GM19452 (cell line): ENCODE results near the gene MROH8.
"Not testable (repeated sequence)": the region's sequence is repeated elsewhere in the genome, so short reads cannot be mapped to it uniquely, and the experiment has no call there.

ENCODE experiments used
- ATAC-seq: cut with Tn5 transposase; IDR thresholded peaks from one replicate; pipeline ENCODE4 v1.9.1; 2021; ENCODE audit not compliant: unreplicated experiment

The MROH8 gene

DNA sequence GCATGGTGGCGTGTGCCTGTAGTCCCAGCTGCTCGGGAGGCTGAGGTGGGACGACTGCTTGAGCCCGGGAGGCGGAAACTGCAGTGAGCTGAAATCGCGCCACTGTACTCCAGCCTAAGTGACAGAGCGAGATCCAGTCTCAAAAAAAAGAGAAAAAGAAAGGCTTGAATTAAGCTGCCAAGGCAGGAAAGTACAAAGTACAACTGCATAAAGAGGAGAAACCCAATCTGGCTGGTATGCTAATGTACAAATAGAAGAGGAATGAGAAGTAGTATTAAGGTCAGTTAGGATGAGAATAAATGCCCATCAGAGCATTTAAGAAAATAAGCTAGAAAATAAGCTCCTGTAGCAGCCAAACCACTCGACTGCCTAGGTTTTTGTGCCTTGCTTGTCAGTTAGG is 23.4 kb downstream of the MROH8 start:
- no peak for ATAC-seq

DNA sequence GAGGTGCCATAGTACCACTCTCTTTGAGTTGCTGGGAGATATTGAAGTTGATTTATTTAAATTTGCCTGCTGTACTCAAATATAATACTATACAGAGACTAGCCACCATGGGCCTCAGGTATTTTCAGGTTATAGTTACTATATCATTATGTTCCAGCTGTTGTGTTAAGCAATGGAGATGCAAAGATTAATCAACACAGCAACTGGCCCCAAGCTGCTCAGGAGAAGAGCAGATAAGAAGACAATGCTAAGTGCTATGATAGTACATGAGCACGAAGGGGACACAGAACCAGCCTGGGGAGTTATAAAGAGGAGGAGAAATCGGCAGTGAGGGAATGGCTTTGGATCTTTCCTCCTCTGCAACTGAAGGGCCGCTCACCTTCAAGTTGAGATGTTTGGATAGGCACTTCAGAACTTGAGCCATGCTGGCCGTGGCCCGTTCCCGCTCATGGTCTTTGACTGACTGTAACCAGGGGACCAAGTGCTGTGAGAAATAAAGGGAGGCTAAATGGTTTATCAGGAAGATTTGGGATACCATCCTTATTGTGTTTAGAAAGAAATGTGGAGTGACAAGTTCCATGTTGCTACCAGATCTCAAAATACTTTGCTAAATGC is 24.6 kb downstream of the MROH8 start:
- no peak for ATAC-seq

DNA sequence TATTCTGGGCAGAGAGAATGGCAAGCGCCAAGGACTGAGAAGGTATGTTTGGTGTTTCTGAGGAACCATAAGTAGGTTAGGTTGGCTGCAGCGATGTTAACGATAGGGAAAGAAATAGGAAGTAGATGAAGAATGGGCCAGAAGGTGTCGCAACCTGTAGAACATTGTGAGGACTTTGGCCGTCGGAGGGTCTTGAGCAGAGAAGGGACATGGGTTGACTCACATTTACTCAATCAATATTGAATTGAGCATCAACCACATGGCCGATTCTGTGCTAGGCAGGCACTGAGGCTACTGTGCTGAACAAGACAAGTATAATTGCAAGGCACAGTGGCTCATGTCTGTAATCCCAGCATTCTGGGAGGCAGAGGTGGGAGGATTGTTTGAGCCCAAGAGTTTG is 27.1 kb downstream of the MROH8 start:
- no peak for ATAC-seq

DNA sequence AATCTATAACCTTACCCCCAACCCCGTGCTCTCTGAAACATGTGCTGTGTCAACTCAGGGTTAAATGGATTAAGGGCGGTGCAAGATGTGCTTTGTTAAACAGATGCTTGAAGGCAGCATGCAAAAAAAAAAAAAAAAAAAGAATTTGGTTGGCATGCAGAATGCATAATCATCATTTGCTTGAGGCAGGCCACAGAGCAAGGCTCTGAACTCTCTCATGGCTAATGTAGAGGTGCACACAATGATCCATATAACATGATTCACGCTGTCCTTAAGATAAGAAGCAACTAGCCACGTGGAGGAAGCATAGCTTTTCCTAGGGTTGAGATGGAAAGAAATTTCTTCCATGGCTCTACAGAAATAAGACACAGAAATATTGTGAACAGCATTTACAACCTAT is 27.8 kb downstream of the MROH8 start:
- no peak for ATAC-seq

DNA sequence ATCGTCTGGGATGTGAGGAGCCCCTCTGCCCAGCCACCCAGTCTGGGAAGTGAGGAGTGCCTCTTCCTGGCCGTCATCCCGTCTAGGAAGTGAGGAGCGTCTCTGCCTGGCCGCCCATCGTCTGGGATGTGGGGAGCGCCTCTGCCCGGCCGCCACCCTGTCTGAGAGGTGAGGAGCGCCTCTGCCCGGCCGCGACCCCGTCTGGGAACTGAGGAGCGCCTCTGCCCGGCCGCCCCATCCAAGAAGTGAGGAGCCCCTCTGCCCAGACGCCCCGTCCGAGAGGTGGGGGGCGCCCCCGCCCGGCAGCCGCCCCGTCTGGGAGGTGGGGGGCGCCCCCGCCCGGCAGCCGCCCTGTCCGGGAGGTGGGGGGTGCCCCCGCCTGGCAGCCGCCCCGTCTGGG is 28.5 kb downstream of the MROH8 start:
- ATAC-seq = not testable (repeated sequence)

DNA sequence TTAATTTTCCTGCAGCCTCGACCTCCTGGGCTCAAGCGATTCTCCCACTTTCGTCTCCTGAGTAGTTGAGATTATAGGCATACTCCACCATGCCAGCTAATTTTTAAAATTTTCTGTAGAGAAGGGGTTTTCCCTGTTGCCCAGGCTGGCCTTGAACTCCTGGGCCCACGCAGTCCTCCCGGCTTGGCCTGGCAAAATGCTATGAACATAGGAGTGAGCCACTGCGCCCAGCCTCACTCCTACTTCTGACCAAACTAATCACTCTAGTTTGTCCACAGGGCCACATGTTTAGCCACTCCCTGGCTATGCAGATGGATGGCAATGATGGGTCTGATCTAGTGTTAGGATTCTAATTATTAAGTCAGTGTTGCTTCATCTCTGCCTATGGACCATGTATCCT is 32.1 kb downstream of the MROH8 start:
- no peak for ATAC-seq

DNA sequence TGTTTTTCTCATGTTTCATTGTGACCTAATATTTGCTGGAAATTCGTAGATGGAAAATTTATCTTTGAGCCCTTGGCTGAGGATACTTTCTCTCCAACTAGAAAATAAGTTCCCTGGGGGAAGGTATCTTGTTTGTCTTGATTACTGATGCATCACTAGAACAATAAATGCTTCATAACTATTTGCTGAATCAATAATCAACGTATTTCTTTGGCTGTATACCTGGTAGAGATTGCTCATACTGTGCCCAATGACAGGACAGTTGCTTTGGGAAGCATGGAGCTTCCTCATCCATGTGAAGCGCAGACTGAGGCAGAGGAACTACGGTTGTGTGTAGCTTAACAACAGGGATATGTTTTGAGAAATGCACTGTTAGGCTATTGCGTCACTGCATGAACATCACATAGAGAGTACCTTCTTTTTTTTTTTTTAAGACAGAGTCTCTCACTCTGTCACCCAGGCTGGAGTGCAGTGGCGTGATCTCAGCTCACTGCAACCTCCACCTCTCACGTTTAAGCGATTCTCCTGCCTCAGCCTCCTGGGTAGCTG is 34.4 kb downstream of the MROH8 start:
- no peak for ATAC-seq

DNA sequence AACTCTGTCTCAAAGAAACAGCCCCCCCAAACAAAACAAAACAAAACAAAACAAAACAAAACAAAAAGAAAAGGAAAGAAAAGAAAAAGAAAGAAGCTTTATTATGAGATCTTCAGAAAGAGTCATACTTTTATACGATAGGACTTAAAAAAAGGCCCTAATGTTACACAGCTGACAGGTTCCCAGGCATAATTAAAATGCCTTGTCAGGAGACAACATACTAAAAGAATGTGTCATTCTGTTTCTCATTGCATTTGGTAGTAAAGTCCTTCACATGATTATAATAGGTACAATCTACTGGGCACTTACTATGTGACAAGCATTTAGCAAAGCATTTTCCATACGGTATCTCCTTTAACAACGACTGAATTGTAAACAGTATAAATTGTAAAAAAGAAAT is 36.6 kb downstream of the MROH8 start:
- no peak for ATAC-seq

DNA sequence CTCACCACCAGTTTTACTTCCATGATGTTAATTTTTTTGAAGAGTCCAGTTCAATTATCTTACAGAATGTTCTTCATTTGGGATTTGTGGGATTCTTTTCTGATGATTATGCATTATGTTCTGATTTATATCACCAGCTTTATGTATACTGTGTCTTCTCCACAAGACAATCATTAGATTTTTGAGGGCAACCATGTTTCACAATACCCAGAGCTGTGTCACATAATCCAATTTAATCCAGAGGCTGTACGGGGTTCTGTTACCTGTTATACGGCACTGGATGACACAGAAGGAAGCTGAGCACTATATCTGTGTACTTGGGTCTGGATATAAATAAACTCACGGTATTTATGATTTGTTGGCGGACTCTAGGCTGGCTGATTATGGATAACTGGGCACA is 41.8 kb downstream of the MROH8 start:
- ATAC-seq = no peak

DNA sequence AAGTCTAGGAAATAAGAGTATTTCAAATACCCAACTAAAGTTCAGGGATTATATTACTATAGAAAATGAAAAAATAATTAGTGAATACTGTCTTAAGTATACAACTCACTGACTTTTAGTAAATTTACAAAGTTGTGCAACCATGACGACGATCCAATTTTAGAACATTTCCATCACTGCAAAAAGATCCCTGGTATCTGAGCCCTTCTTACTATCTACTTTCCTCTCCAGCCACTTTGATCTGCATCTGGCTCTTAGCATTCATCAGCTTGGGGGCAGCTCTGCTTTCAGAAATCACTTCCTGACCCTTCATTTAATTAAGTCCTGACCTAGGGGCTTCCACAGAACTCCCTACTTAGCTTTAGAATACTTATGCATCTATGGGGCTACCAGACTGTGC is 45.4 kb downstream of the MROH8 start:
- no peak for ATAC-seq

DNA sequence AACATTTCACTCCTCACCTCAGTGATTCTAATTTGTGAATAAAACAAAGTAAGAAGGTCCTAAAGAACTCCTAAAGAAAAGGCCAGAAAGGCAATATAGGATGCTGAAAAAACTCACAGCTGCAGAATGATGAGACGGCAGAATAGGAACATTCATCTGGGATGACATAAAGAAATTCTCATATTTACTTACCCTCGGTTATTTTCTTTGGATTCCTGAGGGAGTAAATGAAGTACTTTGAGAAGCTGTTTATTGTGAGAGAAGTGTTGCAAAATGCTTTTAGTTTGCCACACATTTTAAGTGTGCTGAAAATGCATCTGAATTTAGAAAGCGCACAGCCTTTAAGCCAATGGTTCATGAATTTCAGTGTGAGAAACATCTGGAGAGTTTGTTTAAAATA is 47.9 kb downstream of the MROH8 start:
- no peak for ATAC-seq

DNA sequence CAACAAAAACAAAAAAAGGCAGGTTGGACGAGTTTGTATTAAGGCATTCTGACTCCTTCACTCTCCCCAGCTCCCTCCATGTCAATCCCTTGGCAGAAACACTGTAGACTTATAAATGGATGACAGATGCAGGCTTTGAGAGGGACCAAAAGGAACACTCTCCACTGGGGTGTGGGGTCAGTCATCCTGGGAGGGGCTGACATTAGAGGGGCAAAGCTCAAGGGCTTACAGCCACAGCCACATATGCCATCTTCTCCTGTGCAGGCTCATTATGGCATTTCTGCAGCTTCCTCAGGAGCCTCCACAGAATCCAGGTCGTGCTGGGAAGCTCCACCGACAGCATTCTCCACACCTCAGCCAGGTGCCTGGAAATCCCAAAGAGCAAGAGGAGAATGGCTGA is 50.5 kb downstream of the MROH8 start:
- no peak for ATAC-seq

DNA sequence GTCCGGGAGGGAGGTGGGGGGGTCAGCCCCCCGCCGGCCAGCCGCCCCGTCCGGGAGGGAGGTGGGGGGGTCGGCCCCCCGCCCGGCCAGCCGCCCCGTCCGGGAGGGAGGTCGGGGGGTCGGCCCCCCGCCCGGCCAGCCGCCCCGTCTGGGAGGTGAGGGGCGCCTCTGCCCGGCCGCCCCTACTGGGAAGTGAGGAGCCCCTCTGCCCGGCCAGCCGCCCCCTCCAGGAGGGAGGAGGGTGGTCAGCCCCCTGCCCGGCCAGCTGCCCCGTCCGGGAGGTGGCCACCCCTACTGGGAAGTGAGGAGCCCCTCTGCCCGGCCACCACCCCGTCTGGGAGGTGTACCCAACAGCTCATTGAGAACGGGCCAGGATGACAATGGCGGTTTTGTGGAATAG is 53.1 kb downstream of the MROH8 start:
- not testable (repeated sequence) for ATAC-seq

DNA sequence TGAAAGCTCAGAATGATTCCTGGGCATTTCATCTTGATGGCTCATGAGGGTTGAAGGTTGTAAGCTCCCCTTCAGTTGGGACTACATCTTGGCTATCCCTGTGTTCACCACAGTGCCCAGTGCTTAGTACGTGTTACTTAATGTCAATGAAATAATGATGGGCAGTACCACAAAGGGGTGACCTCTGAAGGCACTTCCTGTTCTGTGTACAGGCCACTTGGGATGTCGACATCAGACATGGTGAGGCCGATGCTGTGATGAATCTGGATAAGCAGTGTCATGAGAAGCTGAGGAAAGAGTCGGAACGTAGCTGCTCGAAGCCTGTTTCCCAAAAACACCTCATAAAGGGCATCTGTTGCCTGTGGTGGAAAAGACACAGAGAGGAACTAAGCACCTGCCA is 55.9 kb downstream of the MROH8 start:
- no peak for ATAC-seq

DNA sequence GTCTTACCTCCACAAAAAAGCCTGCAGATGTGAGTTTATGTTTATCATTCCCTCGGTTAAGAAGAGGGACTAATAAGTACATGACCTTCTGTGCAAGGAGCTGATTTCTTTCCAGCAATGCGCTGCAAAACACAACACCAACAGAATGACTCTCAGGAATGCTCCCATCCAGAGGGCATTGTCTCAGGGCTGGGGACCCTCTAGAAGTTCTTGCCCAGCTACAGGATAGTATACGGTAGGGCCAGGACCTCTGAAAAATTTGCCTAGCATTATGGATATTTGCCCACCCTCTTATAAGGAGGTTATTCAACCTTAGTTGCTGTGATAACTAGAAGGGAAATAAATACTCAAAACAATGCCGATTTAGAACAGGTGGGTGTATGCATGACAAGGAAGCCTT is 58.9 kb downstream of the MROH8 start:
- no peak for ATAC-seq

DNA sequence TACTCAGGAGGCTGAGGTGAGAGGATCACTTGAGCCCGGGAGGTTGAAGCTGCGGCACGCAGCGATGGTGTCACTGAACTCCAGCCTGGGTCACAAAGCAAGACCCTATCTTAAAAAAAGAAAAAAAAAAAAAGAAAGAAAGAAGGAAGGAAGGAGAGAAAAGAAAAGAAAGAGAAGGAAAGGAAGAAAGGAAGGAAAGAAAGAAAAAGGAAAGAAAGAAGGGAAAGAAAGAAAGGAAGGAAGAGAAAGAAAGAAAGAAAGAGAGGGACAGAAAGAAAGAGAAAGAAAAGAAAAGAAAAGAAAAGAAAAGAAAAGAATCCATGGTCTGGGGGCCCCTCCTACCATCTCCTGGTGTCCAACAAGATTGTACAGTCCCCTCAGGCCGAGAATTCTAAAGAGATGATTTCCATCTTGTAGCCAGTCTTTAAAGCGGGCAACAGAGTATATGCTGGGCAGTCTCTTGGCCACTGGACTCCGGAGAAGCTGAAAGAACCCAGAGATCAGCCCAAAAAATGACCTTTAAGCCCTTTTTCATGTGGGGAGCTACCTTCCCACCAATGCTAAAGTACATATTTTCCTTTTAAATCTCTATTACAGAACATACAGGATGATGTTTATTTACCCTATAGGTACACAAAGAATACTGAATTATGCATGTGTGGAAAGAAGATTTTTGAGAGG is 59.9 kb downstream of the MROH8 start:
- ATAC-seq = no peak

DNA sequence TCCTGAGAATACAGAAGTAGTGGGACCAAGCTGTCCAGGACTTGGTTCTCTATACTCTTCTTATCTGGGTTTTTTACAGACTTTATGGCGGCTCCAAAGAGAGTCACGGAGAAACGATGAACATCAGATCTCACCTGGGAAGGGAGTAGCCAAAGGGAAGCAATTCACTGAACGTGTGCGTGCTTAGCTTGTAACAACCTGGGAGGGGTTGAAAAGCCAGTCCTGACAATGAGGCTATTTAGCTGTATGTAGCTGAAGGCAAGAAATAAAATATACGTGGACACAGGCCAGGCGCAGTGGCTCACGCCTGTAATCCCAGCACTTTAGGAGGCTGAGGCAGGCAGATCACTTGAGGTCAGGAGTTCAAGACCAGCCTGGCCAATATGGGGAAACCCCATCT is 65.3 kb downstream of the MROH8 start:
- no peak for ATAC-seq

DNA sequence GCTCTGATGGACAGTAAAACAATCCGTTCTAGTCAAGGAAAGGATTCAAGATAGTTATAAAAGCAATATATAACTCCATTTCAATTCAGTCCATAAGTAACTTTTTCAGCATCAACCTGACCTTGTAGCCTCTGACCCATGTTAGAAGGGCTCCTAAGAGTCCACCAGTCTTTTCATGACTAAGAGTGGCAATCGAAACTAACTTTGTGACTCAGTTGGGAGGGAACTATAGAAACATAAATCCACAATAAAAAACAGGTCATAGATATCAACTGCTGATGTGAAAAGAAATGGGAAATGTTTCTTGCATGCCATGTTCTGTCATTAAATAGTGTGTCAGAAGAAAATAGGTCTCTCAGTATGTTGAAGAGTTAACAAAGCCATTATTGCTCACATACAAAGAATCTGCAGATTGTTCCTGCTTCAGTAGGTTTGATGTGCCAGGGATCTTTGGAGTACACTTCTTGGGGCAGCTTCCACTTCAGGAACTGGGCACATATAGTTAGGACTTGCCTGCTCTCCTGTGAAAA is 67.4 kb downstream of the MROH8 start:
- no peak for ATAC-seq

DNA sequence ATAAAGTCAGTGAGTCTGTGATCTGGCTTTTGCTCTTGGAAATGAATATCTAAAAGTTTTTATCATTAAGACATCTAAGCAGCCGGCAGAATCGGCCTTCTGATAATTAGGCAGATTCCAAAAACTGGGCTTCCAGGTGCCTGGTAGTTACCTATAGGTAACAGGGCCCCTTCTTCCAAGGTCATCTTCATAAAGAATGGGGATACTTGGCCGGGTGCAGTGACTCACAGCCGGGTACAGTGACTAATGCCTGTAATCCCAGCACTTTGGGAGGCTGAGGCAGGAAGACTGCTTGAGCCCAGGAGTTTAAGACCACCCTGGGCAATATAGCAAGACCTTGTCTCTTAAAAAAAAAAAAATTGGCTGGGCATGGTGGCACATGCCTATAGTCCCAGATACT is 70.7 kb downstream of the MROH8 start:
- no peak for ATAC-seq

DNA sequence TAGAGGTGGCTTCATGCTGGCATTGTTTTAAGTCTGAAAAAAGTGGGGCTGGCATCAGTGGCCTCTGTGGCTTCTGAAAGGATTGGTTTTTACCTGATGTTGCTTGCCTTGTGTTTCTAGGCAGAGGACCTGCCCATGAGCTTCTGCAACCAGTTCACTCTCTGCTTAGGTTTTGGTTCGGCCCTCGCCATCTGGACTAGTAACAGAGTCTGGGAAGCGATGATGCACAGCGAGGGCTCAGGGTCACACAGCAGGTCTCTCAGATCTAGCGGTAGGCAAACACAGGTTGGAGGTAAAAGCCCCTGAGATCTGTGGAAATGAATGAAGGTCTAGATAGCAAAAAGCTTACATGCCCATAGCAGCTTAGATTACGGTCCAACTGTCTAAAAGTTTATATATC is 76.8 kb downstream of the MROH8 start:
- no peak for ATAC-seq

DNA sequence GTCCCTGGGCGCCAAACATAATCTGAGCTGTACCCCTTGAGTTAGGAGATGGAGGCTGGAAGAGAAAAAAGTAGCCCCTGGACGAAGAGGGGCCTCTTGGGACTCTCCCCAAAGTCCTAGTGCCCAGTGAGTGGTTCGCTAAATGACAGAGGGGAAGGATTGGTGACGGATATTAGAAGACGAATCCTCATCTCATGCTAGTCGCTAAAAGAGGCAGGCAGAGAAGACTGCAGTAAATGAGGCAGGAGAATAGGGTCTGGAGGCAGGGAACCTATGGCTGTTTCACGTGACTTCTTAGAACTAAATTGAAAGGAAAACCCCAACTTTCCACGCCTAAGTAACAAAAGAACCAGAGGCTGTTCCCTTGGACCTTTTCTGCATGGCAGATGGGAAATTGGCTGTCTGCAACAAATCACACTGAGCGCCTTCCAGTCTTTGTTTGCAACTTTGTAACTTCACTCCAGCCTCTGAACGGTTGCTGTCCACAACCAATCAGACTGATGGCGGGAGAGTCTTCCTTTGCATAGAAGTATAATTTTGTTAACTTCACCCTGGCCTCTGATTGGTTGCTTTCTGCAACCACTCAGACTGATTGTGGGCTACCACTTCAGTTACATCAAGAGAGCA is 82.8 kb downstream of the MROH8 start:
- ATAC-seq = no peak
